ENCODE data around the gene SETBP1.
"Not testable (repeated sequence)": the region's sequence is repeated elsewhere in the genome, so short reads cannot be mapped to it uniquely, and the experiment has no call there.

The SETBP1 gene

DNA sequence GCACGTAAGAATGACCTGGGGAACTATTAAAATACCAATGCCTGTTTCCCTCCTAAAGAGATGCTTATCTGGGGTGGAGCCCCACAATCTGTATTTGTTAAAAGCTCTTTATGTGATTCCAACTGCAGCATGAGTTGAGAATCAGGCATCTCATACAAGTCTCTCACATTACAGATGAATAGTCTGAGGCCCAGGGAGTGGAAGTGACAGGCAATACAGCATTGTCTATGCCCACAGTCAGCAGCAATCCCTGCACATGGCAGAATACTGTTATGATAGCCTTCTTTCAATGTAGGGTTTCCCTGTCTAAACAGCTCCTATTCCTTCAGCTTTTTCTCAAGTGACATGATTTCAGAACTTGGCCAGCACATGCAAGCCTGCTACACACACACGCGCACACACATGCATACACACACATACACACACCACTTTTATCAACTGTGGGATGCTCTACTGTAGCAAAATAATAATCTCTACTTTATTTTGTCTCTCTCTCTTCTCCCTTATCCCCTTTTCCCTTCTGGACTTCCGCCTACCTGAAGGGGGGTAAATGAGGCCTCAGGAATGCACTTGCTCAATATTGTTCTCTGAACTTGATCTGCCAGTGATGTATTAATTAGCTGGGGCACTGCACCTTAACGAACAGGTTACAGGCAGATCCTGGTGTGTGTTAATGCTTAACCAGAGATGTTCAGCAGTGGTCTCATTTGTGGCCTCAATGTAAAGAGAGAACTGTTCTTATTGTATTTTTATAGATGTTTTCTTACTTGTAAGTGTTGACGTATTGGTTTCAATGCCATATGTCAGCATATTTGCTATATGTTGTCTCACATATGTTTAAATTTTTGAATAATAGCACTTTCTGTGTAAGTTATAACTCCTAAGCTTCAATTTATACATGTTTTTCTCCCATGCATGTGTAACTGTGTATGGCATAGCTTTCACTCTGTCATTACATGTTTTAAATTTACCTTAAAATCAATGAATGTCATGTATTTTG is 116.0 kb downstream of the SETBP1 start:
- no peak for DNase-seq

GRCh38 chr18:44798433-44799048 is 117.9 kb downstream of the SETBP1 start:
- DNase-seq, result no peak

DNA sequence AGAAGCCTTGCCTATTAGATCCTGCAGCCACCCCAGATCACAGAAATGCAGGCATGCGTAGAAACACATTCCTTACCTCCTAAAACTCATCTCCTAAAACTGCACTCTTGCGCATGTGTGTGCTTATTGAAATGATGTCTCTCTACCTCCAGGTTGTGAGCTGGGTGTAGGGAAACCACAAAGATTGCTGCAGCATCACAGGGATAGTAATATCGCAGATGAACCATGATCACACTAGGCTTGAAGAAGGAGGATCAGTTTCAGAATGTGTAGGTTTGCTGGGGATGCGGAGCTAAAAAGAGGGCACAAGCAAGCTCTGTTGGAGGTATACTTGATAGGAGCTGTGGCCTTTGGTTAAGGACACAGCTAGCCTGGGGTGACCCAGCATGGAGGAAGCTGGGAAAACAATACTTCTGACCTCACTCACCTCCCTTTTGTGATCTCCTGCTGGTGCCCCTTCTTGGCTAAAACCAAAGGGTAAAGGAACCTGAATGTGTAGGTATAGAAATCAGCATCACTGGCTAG is 118.8 kb downstream of the SETBP1 start:
- DNase-seq, result no peak

GRCh38 chr18:44799907-44800421 is 119.3 kb downstream of the SETBP1 start:
- no peak for DNase-seq

- not testable (repeated sequence) for DNase-seq
These were observed 120.1 kb downstream of the SETBP1 start for GRCh38 chr18:44800766-44801165.

DNA sequence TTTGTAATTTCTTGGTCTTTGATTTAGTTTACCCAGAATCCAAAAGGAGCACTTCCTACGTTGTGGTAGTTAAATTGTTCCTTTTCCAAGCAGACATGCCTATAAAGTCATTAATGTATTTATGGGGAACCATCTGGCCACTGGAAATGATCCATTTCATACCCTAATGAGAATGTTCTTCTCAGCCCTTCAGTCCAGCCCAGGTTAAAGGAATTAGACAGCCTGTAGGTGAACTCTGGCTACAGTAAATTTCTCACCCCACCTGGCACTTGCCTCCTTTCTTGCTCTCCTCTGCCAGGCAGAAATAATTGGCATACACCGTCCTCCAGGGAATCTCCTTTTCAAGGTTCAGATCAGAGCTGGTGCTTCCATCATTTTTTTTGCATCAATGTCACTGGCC is 121.1 kb downstream of the SETBP1 start:
- no peak for DNase-seq

GRCh38 chr18:44802508-44802907 is 121.8 kb downstream of the SETBP1 start:
- no peak for DNase-seq

- DNase-seq, result peak; percentile 89
These were observed 122.4 kb downstream of the SETBP1 start for GRCh38 chr18:44803019-44803650.

DNA sequence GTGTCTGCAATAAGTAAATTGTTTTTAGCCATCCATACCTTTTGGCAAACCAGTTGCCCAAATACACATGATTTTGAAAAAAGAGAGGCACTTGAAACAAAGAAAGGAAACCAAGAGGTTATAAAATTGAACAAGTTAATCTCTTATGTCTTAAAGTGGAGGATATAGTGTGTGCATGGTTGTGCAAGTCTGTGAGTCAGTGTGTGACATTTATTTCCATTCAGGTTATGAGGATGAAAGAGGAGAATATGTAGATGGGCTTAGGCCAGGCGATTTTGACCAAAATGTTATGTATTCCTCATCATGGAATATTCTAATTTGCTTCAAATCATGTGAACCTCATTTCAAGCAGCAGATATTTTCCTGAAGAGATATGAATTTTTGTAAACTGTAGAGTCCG is 123.3 kb downstream of the SETBP1 start:
- no peak for DNase-seq

DNA sequence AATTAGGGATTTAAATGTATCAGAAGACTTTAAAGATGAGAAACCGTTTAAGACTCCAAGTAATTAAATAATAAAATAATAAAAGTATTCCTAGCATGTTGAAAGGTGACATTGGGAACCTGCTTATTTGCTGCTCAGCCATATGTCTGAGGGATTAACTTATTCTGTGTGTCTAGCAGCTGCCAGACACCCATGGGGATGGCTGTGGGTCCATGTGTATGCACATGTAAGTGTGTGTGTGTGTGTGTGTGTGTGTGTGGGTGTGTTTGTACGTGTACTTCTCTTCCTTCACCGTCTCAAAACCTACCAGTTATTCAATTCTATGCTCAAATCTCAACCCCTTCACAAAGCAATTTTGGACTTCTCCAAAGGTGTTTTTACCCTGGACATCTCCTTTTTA is 124.5 kb downstream of the SETBP1 start:
- DNase-seq, result no peak

GRCh38 chr18:44805643-44806042 is 125.0 kb downstream of the SETBP1 start:
- DNase-seq, result no peak

- no peak for DNase-seq
These were observed 127.1 kb downstream of the SETBP1 start for GRCh38 chr18:44807766-44808165.

- DNase-seq, result no peak
These were observed 131.0 kb downstream of the SETBP1 start for GRCh38 chr18:44811572-44812125.

DNA sequence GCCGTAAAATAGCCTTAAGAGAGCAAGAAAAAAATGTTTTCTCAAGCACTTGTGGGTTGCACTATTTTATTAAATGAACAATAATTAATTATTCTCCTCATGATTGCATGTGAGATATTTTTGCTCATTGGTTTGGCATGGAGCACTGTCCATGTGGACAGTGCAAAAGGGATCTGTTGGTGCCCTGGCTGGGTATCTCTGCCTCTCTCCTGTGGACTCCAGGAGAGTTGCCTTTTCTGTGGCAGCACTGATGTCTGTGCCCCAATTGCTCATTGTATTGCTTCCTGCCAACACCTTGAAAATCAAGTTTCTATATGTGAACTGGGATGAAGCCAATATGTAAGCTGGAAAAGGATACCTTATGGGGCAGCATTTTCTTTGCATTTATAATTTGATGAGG is 131.7 kb downstream of the SETBP1 start:
- DNase-seq, result no peak

GRCh38 chr18:44813586-44813985 is 132.9 kb downstream of the SETBP1 start:
- DNase-seq, result no peak

DNA sequence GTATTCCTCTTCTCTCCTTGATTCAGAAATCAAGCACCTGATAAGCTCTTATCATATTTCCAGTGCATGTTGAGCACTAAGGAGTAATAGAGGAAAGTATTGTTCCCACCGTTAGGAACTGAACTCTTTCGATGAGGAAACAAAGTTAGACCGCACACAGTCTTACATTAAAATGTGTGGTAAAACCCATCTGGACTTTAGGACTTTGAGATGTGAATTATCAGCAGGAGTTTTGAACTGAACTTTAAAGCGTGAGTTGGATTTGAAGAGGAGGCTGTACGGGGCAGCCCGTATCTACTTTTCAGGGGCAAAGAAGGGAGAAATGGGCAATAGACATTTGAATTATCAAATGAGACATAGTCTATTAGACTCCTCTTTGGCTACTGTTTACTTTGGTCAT is 134.4 kb downstream of the SETBP1 start:
- no peak for DNase-seq

DNA sequence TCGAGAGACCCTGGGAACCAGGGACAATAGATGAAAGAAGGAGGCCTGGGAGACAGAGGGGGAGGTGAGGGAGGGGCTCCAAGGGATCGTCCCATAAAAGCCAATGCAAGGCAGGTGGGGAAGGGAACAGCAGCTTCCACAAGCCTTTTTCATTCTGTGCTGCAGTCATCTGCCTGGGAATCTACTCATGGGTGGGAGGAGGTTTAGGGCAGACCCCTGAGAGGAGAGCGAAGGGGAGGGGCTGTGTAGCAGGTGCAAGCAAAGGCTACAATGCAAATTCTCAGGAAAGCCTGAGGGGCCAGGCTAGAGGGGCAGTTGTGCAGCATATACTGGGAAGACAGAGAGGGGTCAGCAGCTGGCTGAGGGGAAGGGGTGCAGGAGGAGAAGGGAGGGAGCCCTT is 135.4 kb downstream of the SETBP1 start:
- no peak for DNase-seq

DNA sequence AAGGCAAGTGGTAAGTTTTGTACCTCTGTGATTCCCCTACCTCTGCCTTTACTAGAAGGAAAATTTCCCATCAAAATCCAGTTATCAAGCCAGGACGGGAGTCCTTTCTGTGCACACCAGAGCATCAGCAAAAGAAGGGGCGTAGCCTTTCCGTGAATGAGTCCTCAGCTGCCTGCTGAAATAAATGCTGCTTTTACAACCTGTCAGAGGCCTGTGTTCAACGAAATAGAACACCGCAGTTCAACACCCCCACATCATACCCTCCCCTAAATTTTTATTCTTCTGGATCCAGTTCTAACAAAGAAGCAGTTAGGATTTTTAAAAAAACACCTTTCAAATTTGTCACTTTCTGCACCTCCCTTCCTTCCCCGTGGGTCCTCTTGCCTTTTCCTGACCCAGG is 135.8 kb downstream of the SETBP1 start:
- no peak for DNase-seq

DNA sequence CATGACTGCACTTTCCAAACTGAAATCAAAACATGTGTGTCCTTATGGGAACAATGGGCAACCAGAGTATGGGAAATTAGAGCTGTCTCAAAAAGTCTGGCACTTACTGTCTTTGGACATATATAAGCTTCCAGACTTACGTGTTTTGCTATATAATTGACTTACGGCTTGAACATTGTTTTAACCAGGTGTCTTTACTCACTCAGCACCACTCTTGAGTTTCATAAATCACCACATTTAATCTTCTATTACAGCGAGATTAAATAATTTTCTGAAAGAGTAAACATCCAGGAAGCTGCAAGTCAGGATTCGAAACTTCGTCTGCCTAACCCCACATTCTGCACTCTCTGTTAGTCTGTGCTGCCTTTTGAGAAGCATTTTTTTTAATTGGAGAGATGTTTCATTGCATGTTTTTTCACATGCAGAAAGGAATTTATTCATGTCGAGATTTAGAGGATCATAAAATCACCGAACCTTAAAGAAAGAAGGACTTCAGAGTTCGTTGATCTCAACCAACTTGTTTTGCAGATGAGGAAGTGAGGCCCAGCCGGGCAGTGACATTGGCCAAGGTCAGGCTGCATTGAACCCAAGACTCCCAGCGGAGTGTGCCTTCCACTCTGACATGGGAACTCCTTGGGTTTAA is 137.3 kb downstream of the SETBP1 start:
- no peak for DNase-seq

DNA sequence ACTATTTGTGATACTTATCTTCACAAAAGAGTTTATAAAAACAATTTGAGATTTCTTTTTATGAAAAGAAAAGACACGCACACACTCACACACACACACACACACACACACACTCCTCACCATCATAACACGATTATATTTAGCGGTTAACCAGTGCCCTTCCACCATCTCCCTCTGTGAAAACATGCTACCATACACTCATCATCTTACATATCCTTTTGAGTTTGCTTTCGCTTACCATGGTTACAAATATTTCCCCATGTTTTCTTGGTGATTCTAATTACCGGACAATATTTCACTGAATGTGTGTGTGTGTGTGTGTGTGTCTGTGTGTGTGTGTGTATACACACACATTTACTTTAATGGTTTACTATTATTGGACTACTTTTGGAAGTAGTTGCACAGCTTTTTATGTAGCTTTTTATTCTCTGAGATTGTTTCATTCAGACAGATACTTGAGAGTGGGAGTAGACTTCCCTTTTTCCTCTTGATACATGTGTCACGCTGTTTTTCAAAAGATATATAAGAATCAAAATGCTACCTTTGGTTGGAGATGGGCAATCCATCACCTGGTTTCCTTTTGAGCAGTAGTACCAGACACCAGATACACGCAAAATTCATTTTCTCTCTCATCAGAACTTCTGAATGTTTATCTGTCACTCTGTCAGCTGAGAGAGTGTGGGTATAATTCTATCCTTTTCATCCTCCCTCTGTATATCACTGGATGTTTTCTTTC is 138.1 kb downstream of the SETBP1 start:
- DNase-seq, result no peak

GRCh38 chr18:44819944-44820510 is 139.3 kb downstream of the SETBP1 start:
- no peak for DNase-seq
